IPS-11a (cell line): Measurements from ENCODE around the gene MBD4.
"Not testable (repeated sequence)": the region's sequence is repeated elsewhere in the genome, so short reads cannot be mapped to it uniquely, and the experiment has no call there.

Source experiments
- H3K4me3 ChIP-seq: one replicate; pipeline ENCODE4 v1.5.1; 2013; ENCODE audit warnings: low read depth, low read length, control low read depth

Gene MBD4

GRCh38 chr3:129412542-129413198, 27.1 kb downstream of the MBD4 start:
- no peak overlapping the region for H3K4me3 ChIP-seq

- H3K4me3 ChIP-seq: no peak overlapping the region
These were observed 28.8 kb downstream of the MBD4 start for GRCh38 chr3:129410971-129411370.

GRCh38 chr3:129409541-129409940, 30.2 kb downstream of the MBD4 start:
- H3K4me3 ChIP-seq: no peak overlapping the region

DNA sequence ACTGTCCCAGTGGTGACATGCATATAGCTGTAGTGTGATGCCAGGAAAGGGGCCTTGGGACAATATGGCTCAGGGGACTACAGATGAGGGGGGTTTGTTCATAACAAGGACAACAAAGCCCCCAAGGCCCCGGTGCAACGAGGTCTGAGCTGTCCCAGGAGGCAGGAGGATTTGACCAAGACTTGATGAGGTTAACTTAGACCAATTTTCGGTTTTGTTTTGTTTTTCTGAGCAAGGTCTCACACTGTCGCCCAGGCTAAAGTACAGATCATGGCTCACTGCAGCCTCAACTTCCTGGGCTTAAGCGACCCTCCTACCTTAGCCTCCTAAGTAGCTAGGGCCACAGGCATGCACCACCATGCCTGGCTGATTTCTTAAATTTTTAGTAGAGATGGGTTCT, 35.1 kb downstream of the MBD4 start:
- H3K4me3 ChIP-seq: no peak overlapping the region

GRCh38 chr3:129404130-129404529, 35.6 kb downstream of the MBD4 start:
- no peak overlapping the region for H3K4me3 ChIP-seq

DNA sequence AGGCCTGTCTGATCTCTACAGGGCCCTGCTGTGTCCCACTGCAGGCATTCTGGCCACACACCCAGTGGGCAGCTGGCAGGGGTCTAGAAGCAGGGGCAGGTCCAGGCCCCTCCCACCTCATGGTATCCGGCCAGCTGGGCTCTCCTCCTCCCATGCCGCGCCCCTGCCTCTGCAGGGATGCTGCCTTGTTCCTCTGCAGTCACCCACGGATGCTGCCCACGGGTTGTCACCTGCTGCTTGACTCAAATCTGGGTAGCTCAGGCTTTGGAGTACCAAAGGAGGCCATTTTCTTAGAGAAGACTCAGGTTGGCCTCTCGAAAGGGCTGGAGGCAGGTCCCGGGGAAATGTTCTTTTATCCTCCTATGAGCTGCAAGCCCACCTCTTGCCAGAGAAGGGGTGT, 36.3 kb downstream of the MBD4 start:
- H3K4me3 ChIP-seq: no peak overlapping the region

DNA sequence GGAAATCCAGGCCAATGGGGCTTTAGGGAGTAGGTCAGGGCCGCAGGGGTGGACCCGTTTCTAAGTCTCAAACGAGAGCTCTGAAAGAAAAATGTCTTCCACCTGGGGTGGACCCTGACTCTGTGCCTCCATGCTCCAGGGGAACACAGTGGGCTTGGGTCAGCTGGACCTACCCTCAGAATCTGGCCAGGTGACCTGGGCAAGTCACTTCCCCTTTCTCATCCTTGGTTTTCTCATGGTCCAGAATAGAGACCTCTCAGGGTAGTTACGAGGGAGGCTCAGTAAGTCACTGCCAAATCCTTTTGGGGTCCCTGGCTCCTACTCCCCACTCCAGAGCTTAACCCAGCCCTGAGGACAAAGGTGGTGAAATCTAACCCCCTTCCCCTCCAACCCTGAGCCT, 37.1 kb downstream of the MBD4 start:
- H3K4me3 ChIP-seq: no peak overlapping the region

GRCh38 chr3:129402210-129402609, 37.5 kb downstream of the MBD4 start:
- no peak overlapping the region for H3K4me3 ChIP-seq

- H3K4me3 ChIP-seq: no peak overlapping the region
These were observed 39.8 kb downstream of the MBD4 start for GRCh38 chr3:129399895-129400357.

- peak overlapping the region; percentile 88 for H3K4me3 ChIP-seq
These were observed 40.4 kb downstream of the MBD4 start for GRCh38 chr3:129399145-129399894.

DNA sequence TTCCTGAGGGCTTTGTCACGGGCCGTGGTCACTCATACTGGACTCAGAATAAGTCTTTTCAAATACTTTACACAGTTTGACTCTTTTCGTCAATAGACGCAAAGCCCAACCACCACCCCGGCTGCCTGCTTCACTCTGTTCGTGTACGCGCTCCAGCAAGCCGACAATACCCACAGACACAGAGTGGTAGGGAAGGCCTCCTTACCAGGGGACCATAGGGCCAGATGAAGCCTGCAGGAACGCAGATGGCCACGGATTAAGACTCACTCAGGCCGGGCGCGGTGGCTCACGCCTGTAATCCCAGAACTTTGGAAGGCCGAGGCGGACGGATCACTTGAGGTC, 41.0 kb downstream of the MBD4 start:
- H3K4me3 ChIP-seq: peak overlapping the region; percentile 88

GRCh38 chr3:129393760-129394564, 45.8 kb downstream of the MBD4 start:
- H3K4me3 ChIP-seq: not testable (repeated sequence)

- H3K4me3 ChIP-seq: no peak overlapping the region
These were observed 46.5 kb downstream of the MBD4 start for GRCh38 chr3:129393271-129393670.

- not testable (repeated sequence) for H3K4me3 ChIP-seq
These were observed 47.5 kb downstream of the MBD4 start for GRCh38 chr3:129392106-129392887.

- not testable (repeated sequence) for H3K4me3 ChIP-seq
These were observed 48.2 kb downstream of the MBD4 start for GRCh38 chr3:129391583-129391982.

DNA sequence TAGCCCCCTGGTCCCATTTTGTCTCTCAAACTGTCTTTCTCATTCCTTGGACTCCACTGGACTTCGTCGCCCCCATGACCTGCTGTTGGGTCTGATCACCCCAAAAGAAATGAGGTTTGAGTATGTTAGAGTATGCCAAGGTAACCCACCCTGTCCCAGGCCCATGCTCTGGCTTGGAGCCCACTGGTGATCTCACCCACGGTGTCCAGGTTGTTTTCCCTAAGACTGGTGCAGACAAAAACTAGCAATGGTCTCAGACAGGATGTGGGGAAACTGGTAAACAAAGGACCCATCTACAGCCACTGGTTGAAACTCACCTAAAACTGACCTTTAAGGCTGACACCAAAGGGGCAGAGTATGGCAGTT, 50.2 kb downstream of the MBD4 start:
- H3K4me3 ChIP-seq: no peak overlapping the region

DNA sequence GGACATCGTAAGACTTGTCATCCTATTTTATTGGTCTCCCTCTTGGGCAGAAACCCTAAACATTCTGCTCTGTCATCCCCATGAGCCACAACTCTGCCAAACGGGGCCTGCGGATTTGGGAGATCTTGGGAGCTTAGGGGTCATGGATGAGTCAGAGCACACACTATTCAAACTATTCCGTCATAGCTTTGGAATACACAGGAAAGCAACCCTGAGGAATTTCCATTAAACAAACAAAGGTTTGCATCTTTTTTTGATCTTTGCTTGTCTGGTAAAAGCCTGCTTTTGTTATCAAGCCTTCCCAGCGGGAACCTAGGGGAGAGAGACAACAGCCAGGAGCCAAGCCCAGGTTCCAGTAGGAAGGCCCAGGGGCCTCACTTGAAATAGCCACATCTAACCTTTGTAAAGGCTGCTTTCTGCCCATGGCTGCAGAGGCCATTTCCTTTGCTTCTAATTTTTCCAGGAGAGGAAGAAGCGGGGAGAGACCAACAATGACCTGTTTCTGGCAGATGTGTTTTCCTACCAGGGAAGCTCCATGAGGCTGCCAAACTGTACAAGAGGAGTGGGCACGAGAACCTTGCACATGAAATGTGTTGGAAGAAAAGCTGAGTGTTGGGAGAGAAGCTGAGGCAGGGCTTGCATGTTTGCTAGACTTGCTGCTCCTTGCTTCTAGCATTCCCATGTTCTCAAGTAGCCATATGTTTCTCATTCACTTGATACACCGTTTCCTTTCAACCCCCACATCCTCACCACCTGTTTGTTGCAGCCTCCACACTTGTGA, 50.8 kb downstream of the MBD4 start:
- not testable (repeated sequence) for H3K4me3 ChIP-seq

GRCh38 chr3:129387487-129387886, 52.3 kb downstream of the MBD4 start:
- H3K4me3 ChIP-seq: no peak overlapping the region

DNA sequence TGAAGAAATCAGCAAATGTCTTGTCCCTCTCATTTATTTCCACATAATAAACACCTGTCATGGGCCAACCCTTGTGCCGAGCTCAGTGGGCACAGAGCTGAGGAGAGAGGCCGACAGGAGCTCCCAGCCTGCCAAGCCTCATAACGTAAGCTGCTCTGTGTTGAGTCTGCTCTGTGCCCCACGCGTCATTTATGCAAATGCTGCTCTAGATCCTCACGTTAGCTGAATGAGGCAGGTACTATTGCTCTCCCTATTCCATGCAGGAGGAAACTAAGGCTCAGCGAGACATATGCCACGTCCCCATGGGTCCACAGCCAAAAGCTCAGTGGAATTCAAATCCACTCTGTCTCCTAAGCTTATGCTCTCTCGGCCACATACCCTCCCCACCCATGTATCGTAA, 52.8 kb downstream of the MBD4 start:
- H3K4me3 ChIP-seq: no peak overlapping the region

- H3K4me3 ChIP-seq: not testable (repeated sequence)
These were observed 54.2 kb downstream of the MBD4 start for GRCh38 chr3:129385507-129385906.
